HEK293T (cell line): ENCODE measurements around the gene GABPB1.
A peak's percentile ranks its signal among the peaks of the same experiment; 100 is the strongest.
"Not testable (repeated sequence)": the region's sequence is repeated elsewhere in the genome, so short reads cannot be mapped to it uniquely, and the experiment has no call there.

Experiments
- CTCF ChIA-PET: fragments of 350-600 bp; formaldehyde crosslinking; extraction: SDS; loops from one replicate; lab custom pipeline; 2021; ENCODE audit warnings: antibody characterized with exemption, inconsistent platforms; lab: Yijun Ruan, JAX
- POLR2A ChIA-PET: fragments of 350-600 bp; formaldehyde crosslinking; extraction: SDS; loops from one replicate; lab custom pipeline; 2020; ENCODE audit warnings: antibody characterized with exemption, inconsistent platforms; lab: Yijun Ruan, JAX
- DNase-seq: peaks from one replicate; pipeline ENCODE4 v3.0.0; 2012; ENCODE audit warnings: mixed read lengths; ENCODE audit errors: extremely low spot score
- ARNT ChIP-seq: fragments of 450-650 bp; IDR thresholded peaks from 2 replicates; pipeline ENCODE4 v1.6.1; 2017; ENCODE audit warnings: mild to moderate bottlenecking
- BHLHE40 ChIP-seq: fragments of 450-650 bp; IDR thresholded peaks from 2 replicates; pipeline ENCODE4 v1.6.1; 2016; ENCODE audit warnings: mild to moderate bottlenecking, moderate library complexity, borderline replicate concordance
- CTBP1 ChIP-seq: fragments of 450-650 bp; IDR thresholded peaks from 2 replicates; pipeline ENCODE4 v1.6.1; 2016; ENCODE audit warnings: borderline replicate concordance
- ELF4 ChIP-seq: fragments of 450-650 bp; IDR thresholded peaks from 2 replicates; pipeline ENCODE4 v1.6.1; 2017; ENCODE audit warnings: antibody characterized with exemption
- FOXA1 ChIP-seq: fragments of 450-650 bp; IDR thresholded peaks from 2 replicates; pipeline ENCODE4 v1.6.1; 2016; ENCODE audit warnings: mild to moderate bottlenecking
- FOXK2 ChIP-seq: fragments of 450-650 bp; IDR thresholded peaks from 2 replicates; pipeline ENCODE4 v1.6.1; 2016; ENCODE audit warnings: mild to moderate bottlenecking
- FOXM1 ChIP-seq: fragments of 450-650 bp; IDR thresholded peaks from 2 replicates; pipeline ENCODE4 v1.6.1; 2017; ENCODE audit warnings: mild to moderate bottlenecking, borderline replicate concordance
- HDGF ChIP-seq: fragments of 450-650 bp; IDR thresholded peaks from 2 replicates; pipeline ENCODE4 v1.6.1; 2017; ENCODE audit warnings: antibody characterized with exemption, borderline replicate concordance
- L3MBTL2 ChIP-seq: fragments of 450-650 bp; conservative IDR thresholded peaks from 2 replicates; pipeline ENCODE4 v1.6.1; 2016; ENCODE audit warnings: mild to moderate bottlenecking
- LEF1 ChIP-seq: fragments of 450-650 bp; IDR thresholded peaks from 2 replicates; pipeline ENCODE4 v1.6.1; 2017; ENCODE audit warnings: mild to moderate bottlenecking, borderline replicate concordance
- NFRKB ChIP-seq: fragments of 450-650 bp; IDR thresholded peaks from 2 replicates; pipeline ENCODE4 v1.6.1; 2016; ENCODE audit warnings: mild to moderate bottlenecking, moderate library complexity
- PKNOX1 ChIP-seq: fragments of 450-650 bp; IDR thresholded peaks from 2 replicates; pipeline ENCODE4 v1.6.1; 2016
- SP1 ChIP-seq: fragments of 450-650 bp; IDR thresholded peaks from 2 replicates; pipeline ENCODE4 v1.6.1; 2017
- SUZ12 ChIP-seq: fragments of 450-650 bp; IDR thresholded peaks from 2 replicates; pipeline ENCODE4 v1.6.1; 2016; ENCODE audit warnings: mild to moderate bottlenecking
- TARDBP ChIP-seq: fragments of 450-650 bp; IDR thresholded peaks from 2 replicates; pipeline ENCODE4 v1.6.1; 2016
- ZNF384 ChIP-seq: fragments of 450-650 bp; IDR thresholded peaks from 2 replicates; pipeline ENCODE4 v1.6.1; 2016

Gene GABPB1

GRCh38 chr15:50354838-50355618, at the start of gene GABPB1:
TSS of gene GABPB1 (minus strand) at chr15:50355198. CDS start at chr15:50309798, 45,400 bp downstream.
- CTCF ChIA-PET: no interaction called here
- DNase-seq: peak; percentile 70
- TF ChIP-seq HDGF (no peak), SUZ12 (no peak), L3MBTL2 (peak; percentile 95), BHLHE40 (no peak), NFRKB (peak; percentile 41; the same call in 1 of the 2 replicates), CTBP1 (0 out of 2 replicates have a peak, but pooled peaks have one; percentile 11)
- POLR2A ChIA-PET: interaction anchor here (0.7 to 2.5 kb wide), 20 partner anchors 8 to 554 kb away, joined by 3 to 18 read pairs (median 4); partner anchors contain the start of genes AP4E1, SLC27A2 and USP8

GRCh38 chr15:50391561-50391960, 36.6 kb upstream of the GABPB1 start:
- DNase-seq, CTCF ChIA-PET: not testable (repeated sequence)
- POLR2A ChIA-PET: interaction anchor here (1.9 kb wide), 1 partner anchor 36 kb away, joined by 7 read pairs; the partner anchor contains the start of gene GABPB1

GRCh38 chr15:50390554-50391264, 35.7 kb upstream of the GABPB1 start:
- ChIA-PET CTCF (no interaction called here), POLR2A (interaction anchor here (1.9 kb wide), 1 partner anchor 36 kb away, joined by 7 read pairs; the partner anchor contains the start of gene GABPB1)
- no peak for DNase-seq
- TF ChIP-seq ARNT (no peak), FOXK2 (no peak), LEF1 (no peak), HDGF (no peak), CTBP1 (no peak)

- CTCF ChIA-PET, POLR2A ChIA-PET, DNase-seq: not testable (repeated sequence)
Measured at GRCh38 chr15:50382408-50382807, 27.4 kb upstream of the GABPB1 start.

GRCh38 chr15:50381438-50381837, 26.4 kb upstream of the GABPB1 start:
- no peak for TF ChIP-seq TARDBP
- TF ChIP-seq ELF4: no peak
- TF ChIP-seq FOXM1: no peak
- no peak for TF ChIP-seq LEF1
- TF ChIP-seq HDGF: no peak
- TF ChIP-seq CTBP1: no peak
- no peak for TF ChIP-seq FOXK2
- no peak for TF ChIP-seq L3MBTL2
- no peak for TF ChIP-seq PKNOX1
- no peak for TF ChIP-seq ZNF384
- no peak for TF ChIP-seq SP1
- TF ChIP-seq SUZ12: no peak
- no peak for TF ChIP-seq FOXA1
- TF ChIP-seq NFRKB: no peak
- no peak for TF ChIP-seq ARNT
- no peak for TF ChIP-seq BHLHE40
- no peak for DNase-seq
- ChIA-PET POLR2A (no interaction called here), CTCF (no interaction called here)

- DNase-seq: no peak
- CTCF ChIA-PET: no interaction called here
- POLR2A ChIA-PET: no interaction called here
- TF ChIP-seq NFRKB: no peak
Measured at GRCh38 chr15:50380089-50380488, 25.1 kb upstream of the GABPB1 start.

GRCh38 chr15:50379413-50379812, 24.4 kb upstream of the GABPB1 start:
- POLR2A ChIA-PET, CTCF ChIA-PET, DNase-seq: not testable (repeated sequence)

GRCh38 chr15:50378776-50379175, 23.8 kb upstream of the GABPB1 start:
- no peak for TF ChIP-seq FOXK2
- no peak for TF ChIP-seq BHLHE40
- TF ChIP-seq FOXM1: no peak
- TF ChIP-seq CTBP1: no peak
- no peak for TF ChIP-seq PKNOX1
- no peak for TF ChIP-seq SUZ12
- no peak for TF ChIP-seq SP1
- TF ChIP-seq FOXA1: no peak
- no peak for TF ChIP-seq L3MBTL2
- CTCF ChIA-PET: interaction anchor here (0.7 kb wide), 1 partner anchor 9 kb away, joined by 3 read pairs; no protein-coding TSS in a partner anchor
- DNase-seq: no peak
- POLR2A ChIA-PET: no interaction called here
